Cardiac fibroblast (primary cell): ENCODE results near the gene SGCE.

Experiments used
- DNase-seq, 2 donors: peaks; one replicate each; pipeline versions ENCODE4 v3.0.0 to v3.0.0-alpha.2; 2010; ENCODE audit warnings: low read depth in 2 of 2
- H3K4me3 ChIP-seq, 2 donors: replicated peaks in 1 of 2; 1 replicate in 1 of 2; 2 replicates in 1 of 2; pipeline ENCODE4 v1.5.1; 2011; ENCODE audit warnings: low read depth in 2 of 2, low read length in 2 of 2, mild to moderate bottlenecking in 2 of 2, moderate library complexity in 1 of 2
- CTCF ChIP-seq: IDR thresholded peaks from one replicate; pipeline ENCODE4 v1.5.1; 2011; ENCODE audit warnings: low read depth, mild to moderate bottlenecking, low read length, inconsistent platforms

Gene SGCE

GRCh38 chr7:94591176-94591575, 64.8 kb downstream of the SGCE start:
- no peak overlapping the region for H3K4me3 ChIP-seq
- TF ChIP-seq CTCF = no peak
- DNase-seq = no peak

- H3K4me3 ChIP-seq = no peak overlapping the region
- no peak for DNase-seq
- TF ChIP-seq CTCF = no peak
Measured at GRCh38 chr7:94590526-94591162, 65.3 kb downstream of the SGCE start.

GRCh38 chr7:94588075-94588474, 67.9 kb downstream of the SGCE start:
- no peak for DNase-seq
- H3K4me3 ChIP-seq = no peak overlapping the region
- no peak for TF ChIP-seq CTCF

DNA sequence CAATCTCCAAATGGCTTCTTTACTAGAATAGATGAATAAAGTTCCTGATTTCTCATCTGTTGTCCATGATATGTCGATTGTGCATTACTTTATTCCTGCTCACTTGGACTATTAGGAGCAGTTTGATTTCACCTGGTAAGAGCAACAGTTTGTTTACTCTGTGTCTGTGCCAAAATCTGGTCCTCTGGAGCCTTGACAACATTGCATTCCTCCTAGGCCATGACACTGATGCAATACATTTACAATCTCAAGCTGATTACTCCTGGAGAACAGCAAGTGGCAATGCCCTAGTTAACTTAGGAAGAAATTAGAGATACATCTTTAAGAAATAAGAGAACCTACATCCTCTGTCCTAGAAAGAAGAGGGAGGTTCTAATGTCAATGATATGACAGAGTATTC, 71.8 kb downstream of the SGCE start:
- DNase-seq = peak; percentile 40 to 50
- TF ChIP-seq CTCF = no peak
- no peak overlapping the region for H3K4me3 ChIP-seq

- DNase-seq = peak; percentile 25 to 64
- no peak for TF ChIP-seq CTCF
Measured at GRCh38 chr7:94580601-94581000, 75.3 kb downstream of the SGCE start.

DNA sequence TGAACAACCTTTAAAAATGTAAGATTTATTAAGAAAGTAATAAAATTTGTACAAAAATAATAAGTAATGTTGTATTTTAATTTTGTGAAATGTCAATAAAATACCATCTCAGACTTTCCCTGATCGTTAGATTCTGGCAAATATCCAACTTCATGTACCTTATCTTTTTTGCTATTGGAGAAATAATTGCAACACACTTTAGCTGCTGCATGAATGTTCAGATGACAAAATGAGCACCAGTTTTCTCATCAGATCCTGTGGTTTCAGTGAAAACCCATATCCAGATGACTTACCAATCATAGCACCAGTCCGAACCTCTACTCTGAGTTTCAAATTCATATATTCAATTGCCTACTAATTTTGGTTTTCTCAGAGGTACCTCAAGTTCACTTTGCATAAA, 76.5 kb downstream of the SGCE start:
- no peak overlapping the region for H3K4me3 ChIP-seq
- no peak for DNase-seq
- TF ChIP-seq CTCF = no peak

More at GRCh38 chr7:94580601-94581000, 75.3 kb downstream of the SGCE start:
- no peak overlapping the region for H3K4me3 ChIP-seq

GRCh38 chr7:94578614-94579013, 77.3 kb downstream of the SGCE start:
- no peak for TF ChIP-seq CTCF
- H3K4me3 ChIP-seq = no peak overlapping the region
- DNase-seq = no peak
